Measurements from ENCODE around the gene ABRACL.

- TF ChIP-seq POLR2A (IDR thresholded peaks at IDR 0.05) (no peak), CTCF (IDR thresholded peaks at IDR 0.05) (no peak)
These were observed 13.6 kb upstream of the ABRACL start for GRCh38 chr6:139014945-139015344.

Measured in ovary (tissue), 3 donors.